ENCODE measurements around the gene SOBP.

- TF ChIP-seq ZNF274 (IDR thresholded peaks at IDR 0.05; ENCODE audit: low read depth, low read length) = no peak
- no peak for TF ChIP-seq YY1 (IDR thresholded peaks at IDR 0.05; ENCODE audit: insufficient read depth, insufficient read length)
- TF ChIP-seq SUZ12 (IDR thresholded peaks at IDR 0.05; ENCODE audit: extremely low read depth, insufficient read depth, insufficient read length) = no peak
These were observed 49.0 kb upstream of the SOBP start for GRCh38 chr6:107440936-107441335.
